CD4-positive, alpha-beta T cell treated with Interleukin-1 beta for 1 hour (primary cell): ENCODE results near the gene FGD5.
A peak's percentile ranks its signal among the peaks of the same experiment; 100 is the strongest.

Source experiments
- DNase-seq, 2 donors: peaks; one replicate each; pipeline ENCODE4 v3.0.0-alpha.2; 2020 to 2022

Gene FGD5

GRCh38 chr3:14935592-14936345 is 117.0 kb downstream of the FGD5 start:
- DNase-seq = no peak

GRCh38 chr3:14938954-14939353 is 120.2 kb downstream of the FGD5 start:
- DNase-seq = no peak

GRCh38 chr3:14941871-14942270 is 123.1 kb downstream of the FGD5 start:
- no peak for DNase-seq

- DNase-seq = no peak
These were observed 124.3 kb downstream of the FGD5 start for GRCh38 chr3:14943042-14943441.

GRCh38 chr3:14946236-14946635 is 127.5 kb downstream of the FGD5 start:
- DNase-seq = no peak

- no peak for DNase-seq
These were observed 128.0 kb downstream of the FGD5 start for GRCh38 chr3:14946739-14947099.

GRCh38 chr3:14947100-14947885 is 128.5 kb downstream of the FGD5 start, which contains the start of gene NR2C2:
NR2C2 (plus strand) TSS chr3:14947583; CDS start chr3:15003915, 56,332 bp downstream.
- DNase-seq = peak; percentile 90 to 91

- peak; percentile 95 to 97 for DNase-seq
These were observed 129.3 kb downstream of the FGD5 start for GRCh38 chr3:14947886-14948608.

GRCh38 chr3:14948609-14949038 is 129.9 kb downstream of the FGD5 start:
- DNase-seq = no peak

- DNase-seq = no peak
These were observed 130.4 kb downstream of the FGD5 start for GRCh38 chr3:14949126-14949525.

- DNase-seq = no peak
These were observed 131.5 kb downstream of the FGD5 start for GRCh38 chr3:14950274-14950673.

GRCh38 chr3:14957153-14957552 is 138.4 kb downstream of the FGD5 start:
- DNase-seq = no peak

- DNase-seq = no peak
These were observed 139.2 kb downstream of the FGD5 start for GRCh38 chr3:14957925-14958324.

GRCh38 chr3:14959359-14959943 is 140.7 kb downstream of the FGD5 start:
- DNase-seq = peak in 1 of 2 donors; percentile 13

GRCh38 chr3:14962762-14963161 is 144.0 kb downstream of the FGD5 start:
- DNase-seq = no peak

- DNase-seq = no peak
These were observed 148.5 kb downstream of the FGD5 start for GRCh38 chr3:14967285-14967684.

- DNase-seq = no peak
These were observed 150.9 kb downstream of the FGD5 start for GRCh38 chr3:14969671-14970070.

GRCh38 chr3:14976317-14976716 is 157.6 kb downstream of the FGD5 start:
- no peak for DNase-seq

GRCh38 chr3:14980689-14981088 is 161.9 kb downstream of the FGD5 start:
- no peak for DNase-seq
